HL-60 (cell line): ENCODE results near the gene HOXD8.

Source experiments
- DNase-seq, 2 experiments: peaks; one replicate each; pipeline ENCODE4 v3.0.0-alpha.2; 2010 to 2020; ENCODE audit warnings: low read depth in 1 of 2, low spot score in 1 of 2
- H3K27ac ChIP-seq: fragments of 250-450 bp; sonication (Bioruptor Pico); replicated peaks from 2 replicates; pipeline ENCODE4 v1.5.1; 2020; ENCODE audit warnings: mild to moderate bottlenecking, moderate library complexity
- H3K27me3 ChIP-seq: fragments of 250-450 bp; sonication (Bioruptor Pico); 2 replicates; pipeline ENCODE4 v1.5.1; 2021; ENCODE audit warnings: mild to moderate bottlenecking, moderate library complexity; ENCODE audit not compliant: insufficient read depth, poor library complexity, severe bottlenecking
- H3K4me3 ChIP-seq: replicated peaks from 2 replicates; pipeline ENCODE4 v1.5.1; 2011; ENCODE audit warnings: mild to moderate bottlenecking, control low read depth, low read length; ENCODE audit not compliant: insufficient read depth
- GABPA ChIP-seq: IDR thresholded peaks from 2 replicates; pipeline ENCODE4 v1.6.1; 2012; ENCODE audit warnings: low read depth
- POLR2AphosphoS5 ChIP-seq: IDR thresholded peaks from 2 replicates; pipeline ENCODE4 v1.6.1; 2012; ENCODE audit warnings: low read depth
- SPI1 ChIP-seq: IDR thresholded peaks from 2 replicates; pipeline ENCODE4 v1.6.1; 2012; ENCODE audit warnings: low read depth, mild to moderate bottlenecking, borderline replicate concordance
- TF ChIP-seq, protein P1 (sequence below): IDR thresholded peaks from 2 replicates; pipeline ENCODE4 v1.6.1; 2012; ENCODE audit warnings: low read depth; ENCODE audit not compliant: insufficient replicate concordance
- TF ChIP-seq, protein P2 (sequence below): IDR thresholded peaks from one replicate; pipeline ENCODE4 v1.5.1; 2011; ENCODE audit warnings: low read length, control low read depth, inconsistent platforms; ENCODE audit not compliant: insufficient read depth

The HOXD8 gene

DNA sequence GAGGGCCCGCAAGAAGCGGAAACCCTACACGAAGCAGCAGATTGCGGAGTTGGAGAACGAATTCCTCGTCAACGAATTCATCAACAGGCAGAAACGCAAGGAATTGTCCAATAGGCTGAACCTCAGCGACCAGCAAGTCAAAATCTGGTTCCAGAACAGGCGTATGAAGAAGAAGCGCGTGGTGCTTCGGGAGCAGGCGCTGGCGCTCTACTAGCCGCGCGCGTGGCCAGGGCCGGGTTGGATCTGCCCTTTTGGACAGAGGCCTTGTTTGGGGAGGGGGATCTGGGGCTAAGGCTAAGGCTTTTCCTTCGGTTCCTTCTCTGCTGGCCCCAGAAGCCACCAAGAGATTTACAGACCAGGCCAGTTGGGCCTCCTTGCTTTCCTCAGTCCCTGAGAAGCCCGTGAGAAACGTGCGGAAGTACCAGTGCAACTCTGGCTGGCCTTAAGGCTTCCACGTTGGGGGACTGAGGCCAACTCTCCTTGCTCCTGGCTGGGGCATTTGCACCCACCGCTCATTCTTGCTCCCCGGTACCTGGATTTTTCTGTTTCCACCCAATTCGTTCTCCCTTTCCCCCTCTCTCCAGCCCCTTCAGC lies 28.9 kb upstream of the HOXD8 start:
- no peak overlapping the region for H3K27ac ChIP-seq
- H3K4me3 ChIP-seq, result no peak overlapping the region
- DNase-seq, result no peak
- peaks cover 82% of the 10 kb centered on the region for H3K27me3 ChIP-seq
- no peak for TF ChIP-seq GABPA
- no peak for TF ChIP-seq POLR2AphosphoS5
- TF ChIP-seq, protein P1, sequence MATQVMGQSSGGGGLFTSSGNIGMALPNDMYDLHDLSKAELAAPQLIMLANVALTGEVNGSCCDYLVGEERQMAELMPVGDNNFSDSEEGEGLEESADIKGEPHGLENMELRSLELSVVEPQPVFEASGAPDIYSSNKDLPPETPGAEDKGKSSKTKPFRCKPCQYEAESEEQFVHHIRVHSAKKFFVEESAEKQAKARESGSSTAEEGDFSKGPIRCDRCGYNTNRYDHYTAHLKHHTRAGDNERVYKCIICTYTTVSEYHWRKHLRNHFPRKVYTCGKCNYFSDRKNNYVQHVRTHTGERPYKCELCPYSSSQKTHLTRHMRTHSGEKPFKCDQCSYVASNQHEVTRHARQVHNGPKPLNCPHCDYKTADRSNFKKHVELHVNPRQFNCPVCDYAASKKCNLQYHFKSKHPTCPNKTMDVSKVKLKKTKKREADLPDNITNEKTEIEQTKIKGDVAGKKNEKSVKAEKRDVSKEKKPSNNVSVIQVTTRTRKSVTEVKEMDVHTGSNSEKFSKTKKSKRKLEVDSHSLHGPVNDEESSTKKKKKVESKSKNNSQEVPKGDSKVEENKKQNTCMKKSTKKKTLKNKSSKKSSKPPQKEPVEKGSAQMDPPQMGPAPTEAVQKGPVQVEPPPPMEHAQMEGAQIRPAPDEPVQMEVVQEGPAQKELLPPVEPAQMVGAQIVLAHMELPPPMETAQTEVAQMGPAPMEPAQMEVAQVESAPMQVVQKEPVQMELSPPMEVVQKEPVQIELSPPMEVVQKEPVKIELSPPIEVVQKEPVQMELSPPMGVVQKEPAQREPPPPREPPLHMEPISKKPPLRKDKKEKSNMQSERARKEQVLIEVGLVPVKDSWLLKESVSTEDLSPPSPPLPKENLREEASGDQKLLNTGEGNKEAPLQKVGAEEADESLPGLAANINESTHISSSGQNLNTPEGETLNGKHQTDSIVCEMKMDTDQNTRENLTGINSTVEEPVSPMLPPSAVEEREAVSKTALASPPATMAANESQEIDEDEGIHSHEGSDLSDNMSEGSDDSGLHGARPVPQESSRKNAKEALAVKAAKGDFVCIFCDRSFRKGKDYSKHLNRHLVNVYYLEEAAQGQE, result no peak
- TF ChIP-seq, protein P2, sequence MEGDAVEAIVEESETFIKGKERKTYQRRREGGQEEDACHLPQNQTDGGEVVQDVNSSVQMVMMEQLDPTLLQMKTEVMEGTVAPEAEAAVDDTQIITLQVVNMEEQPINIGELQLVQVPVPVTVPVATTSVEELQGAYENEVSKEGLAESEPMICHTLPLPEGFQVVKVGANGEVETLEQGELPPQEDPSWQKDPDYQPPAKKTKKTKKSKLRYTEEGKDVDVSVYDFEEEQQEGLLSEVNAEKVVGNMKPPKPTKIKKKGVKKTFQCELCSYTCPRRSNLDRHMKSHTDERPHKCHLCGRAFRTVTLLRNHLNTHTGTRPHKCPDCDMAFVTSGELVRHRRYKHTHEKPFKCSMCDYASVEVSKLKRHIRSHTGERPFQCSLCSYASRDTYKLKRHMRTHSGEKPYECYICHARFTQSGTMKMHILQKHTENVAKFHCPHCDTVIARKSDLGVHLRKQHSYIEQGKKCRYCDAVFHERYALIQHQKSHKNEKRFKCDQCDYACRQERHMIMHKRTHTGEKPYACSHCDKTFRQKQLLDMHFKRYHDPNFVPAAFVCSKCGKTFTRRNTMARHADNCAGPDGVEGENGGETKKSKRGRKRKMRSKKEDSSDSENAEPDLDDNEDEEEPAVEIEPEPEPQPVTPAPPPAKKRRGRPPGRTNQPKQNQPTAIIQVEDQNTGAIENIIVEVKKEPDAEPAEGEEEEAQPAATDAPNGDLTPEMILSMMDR, result no peak

DNA sequence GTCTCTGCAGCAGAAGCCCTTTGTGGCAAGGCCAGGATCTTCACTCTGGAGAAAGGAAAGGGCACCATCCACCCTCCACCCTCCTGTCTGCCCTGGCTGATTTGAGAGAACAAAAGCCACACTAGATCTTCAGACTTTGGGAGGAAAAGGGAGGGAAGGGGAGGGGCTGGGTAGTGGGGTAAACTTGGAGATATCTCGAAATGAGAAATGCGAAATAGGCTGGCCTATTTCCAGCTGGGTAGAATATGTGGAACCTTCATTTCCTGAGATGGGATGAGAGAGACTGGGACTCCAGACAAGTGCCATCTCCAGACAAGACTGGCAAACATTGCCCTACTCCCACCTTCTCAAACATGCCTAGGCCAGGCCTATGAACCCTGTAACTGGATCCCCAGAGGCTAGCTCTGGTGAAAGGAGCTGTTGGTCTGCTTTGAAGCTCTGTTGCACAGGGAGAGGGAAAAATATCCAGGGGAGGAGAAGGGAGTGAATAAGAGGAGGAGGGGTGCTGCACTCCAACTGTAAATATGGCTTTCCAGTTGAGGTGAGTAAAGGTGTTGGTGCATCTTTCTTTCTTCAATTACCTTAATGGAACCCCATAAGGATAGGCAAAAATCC lies 28.2 kb upstream of the HOXD8 start:
- no peak for TF ChIP-seq SPI1
- TF ChIP-seq, protein P2, result no peak
- TF ChIP-seq POLR2AphosphoS5, result no peak
- TF ChIP-seq, protein P1, result no peak
- TF ChIP-seq GABPA, result no peak

DNA sequence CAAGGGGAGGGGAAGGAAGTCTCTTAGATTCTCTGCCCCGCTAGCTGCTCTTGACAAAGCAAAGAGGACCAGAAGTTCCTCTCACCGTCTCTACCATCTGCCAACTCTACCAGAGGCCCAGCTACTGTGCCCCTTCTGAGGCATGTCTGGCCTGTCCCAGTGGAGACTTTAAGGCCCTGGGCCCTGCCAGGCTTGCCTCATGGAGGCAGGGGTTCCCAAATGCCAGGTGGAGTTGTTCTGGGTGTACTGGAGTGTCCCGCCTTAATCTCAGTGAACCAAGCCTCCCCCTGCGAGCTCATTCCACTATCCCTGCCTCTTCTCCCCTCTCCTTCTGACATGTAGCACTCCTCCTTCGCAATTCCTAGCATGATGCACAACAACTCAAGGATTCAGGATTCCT lies 27.7 kb upstream of the HOXD8 start:
- Histone ChIP-seq H3K27me3 (peaks cover 82% of the 10 kb centered on the region), H3K4me3 (no peak overlapping the region), H3K27ac (no peak overlapping the region)
- TF ChIP-seq SPI1 (no peak), POLR2AphosphoS5 (no peak), GABPA (no peak)
- TF ChIP-seq, protein P1, result no peak
- TF ChIP-seq, protein P2, result no peak
- no peak for DNase-seq

More for the DNA sequence above, 28.2 kb upstream of the HOXD8 start:
- H3K4me3 ChIP-seq, result no peak overlapping the region
- no peak for DNase-seq
- H3K27me3 ChIP-seq, result peaks cover 83% of the 10 kb centered on the region
- H3K27ac ChIP-seq, result no peak overlapping the region
